Adrenal gland (tissue), 5 donors: ENCODE measurements around the gene NRXN2.

Source experiments
- POLR2A ChIP-seq, 2 donors: fragments of 450-650 bp; IDR thresholded peaks; one replicate each; pipeline ENCODE4 v1.6.1; 2017; ENCODE audit warnings: antibody characterized with exemption in 2 of 2, mild to moderate bottlenecking in 2 of 2, moderate library complexity in 1 of 2
- TF ChIP-seq, protein P1 (sequence below), 6 experiments: fragments of 450-650 bp in 4 of 6; fragments of 200-600 bp in 2 of 6; sonication (generic) in 1 of 6; IDR thresholded peaks; 1 replicate in 5 of 6; 2 replicates in 1 of 6; pipeline versions ENCODE4 v1.5.1 to v1.8.0; 2016 to 2021; ENCODE audit warnings: antibody characterized with exemption in 6 of 6, mild to moderate bottlenecking in 2 of 6, moderate library complexity in 1 of 6
- donor health status: DM: no; HTN: no; CAD: no.

DNA sequence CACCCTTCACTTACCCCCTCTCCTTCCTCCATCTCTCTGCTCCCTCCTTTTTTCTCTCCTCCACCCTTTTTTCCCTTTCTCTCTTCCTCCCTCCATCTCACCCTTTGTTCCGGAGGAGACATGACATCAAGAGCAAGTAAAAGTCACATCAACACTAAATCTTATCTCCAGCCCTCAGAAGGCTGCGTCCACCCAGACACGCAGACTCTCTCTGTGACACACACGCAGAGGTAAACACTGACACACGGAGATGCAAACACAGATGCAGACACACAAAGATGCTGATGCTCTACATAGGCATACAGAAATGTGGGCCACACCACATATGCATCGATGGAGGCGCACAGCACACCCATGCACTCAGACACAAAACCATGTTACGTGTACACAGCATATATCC, 27.0 kb downstream of the NRXN2 start:
- TF ChIP-seq, protein P1, sequence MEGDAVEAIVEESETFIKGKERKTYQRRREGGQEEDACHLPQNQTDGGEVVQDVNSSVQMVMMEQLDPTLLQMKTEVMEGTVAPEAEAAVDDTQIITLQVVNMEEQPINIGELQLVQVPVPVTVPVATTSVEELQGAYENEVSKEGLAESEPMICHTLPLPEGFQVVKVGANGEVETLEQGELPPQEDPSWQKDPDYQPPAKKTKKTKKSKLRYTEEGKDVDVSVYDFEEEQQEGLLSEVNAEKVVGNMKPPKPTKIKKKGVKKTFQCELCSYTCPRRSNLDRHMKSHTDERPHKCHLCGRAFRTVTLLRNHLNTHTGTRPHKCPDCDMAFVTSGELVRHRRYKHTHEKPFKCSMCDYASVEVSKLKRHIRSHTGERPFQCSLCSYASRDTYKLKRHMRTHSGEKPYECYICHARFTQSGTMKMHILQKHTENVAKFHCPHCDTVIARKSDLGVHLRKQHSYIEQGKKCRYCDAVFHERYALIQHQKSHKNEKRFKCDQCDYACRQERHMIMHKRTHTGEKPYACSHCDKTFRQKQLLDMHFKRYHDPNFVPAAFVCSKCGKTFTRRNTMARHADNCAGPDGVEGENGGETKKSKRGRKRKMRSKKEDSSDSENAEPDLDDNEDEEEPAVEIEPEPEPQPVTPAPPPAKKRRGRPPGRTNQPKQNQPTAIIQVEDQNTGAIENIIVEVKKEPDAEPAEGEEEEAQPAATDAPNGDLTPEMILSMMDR (IDR thresholded peaks at IDR 0.05), result no peak
- no peak for TF ChIP-seq POLR2A (IDR thresholded peaks at IDR 0.05)
